22Rv1 (cell line): ENCODE data around the gene DPT.

Source experiments
- ZFX ChIP-seq: fragments of 450-650 bp; IDR thresholded peaks from 2 replicates; pipeline ENCODE4 v1.6.1; 2017; ENCODE audit warnings: antibody characterized with exemption, borderline replicate concordance
- TF ChIP-seq, protein P1 (sequence below): fragments of 450-650 bp; IDR thresholded peaks from 2 replicates; pipeline ENCODE4 v1.5.1; 2017; ENCODE audit warnings: mild to moderate bottlenecking

DNA sequence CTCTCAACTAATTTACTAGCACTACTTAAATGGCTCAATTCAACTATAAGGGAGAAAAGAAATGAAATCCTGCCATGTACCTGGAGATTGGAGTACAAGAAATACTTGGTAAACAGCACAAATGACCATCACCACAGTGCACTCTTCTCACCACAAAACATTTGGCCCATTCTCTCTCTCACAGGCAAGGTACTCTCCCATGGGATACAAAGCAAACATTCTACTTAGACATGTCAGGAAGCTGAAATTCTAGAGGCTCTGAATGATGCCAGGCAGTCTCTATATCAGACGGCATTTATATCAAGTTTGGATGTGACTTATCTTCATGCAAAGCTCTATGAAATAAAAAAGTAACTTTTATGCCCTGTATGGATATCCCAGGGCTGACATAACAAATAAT is 72.5 kb downstream of the DPT start:
- TF ChIP-seq, protein P1, sequence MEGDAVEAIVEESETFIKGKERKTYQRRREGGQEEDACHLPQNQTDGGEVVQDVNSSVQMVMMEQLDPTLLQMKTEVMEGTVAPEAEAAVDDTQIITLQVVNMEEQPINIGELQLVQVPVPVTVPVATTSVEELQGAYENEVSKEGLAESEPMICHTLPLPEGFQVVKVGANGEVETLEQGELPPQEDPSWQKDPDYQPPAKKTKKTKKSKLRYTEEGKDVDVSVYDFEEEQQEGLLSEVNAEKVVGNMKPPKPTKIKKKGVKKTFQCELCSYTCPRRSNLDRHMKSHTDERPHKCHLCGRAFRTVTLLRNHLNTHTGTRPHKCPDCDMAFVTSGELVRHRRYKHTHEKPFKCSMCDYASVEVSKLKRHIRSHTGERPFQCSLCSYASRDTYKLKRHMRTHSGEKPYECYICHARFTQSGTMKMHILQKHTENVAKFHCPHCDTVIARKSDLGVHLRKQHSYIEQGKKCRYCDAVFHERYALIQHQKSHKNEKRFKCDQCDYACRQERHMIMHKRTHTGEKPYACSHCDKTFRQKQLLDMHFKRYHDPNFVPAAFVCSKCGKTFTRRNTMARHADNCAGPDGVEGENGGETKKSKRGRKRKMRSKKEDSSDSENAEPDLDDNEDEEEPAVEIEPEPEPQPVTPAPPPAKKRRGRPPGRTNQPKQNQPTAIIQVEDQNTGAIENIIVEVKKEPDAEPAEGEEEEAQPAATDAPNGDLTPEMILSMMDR: no peak
- no peak for TF ChIP-seq ZFX
